ENCODE measurements around the gene TUSC2. TPM values are rescaled to one million over a fixed set of nuclear protein-coding genes. Genes with fewer than 3 reads are reported as not detected.

Gene TUSC2
- total and polyA plus RNA-seq, 2 experiments from 2014 or later: 41.6 to 71.0 TPM

- H4K20me1 ChIP-seq (replicated peaks; ENCODE audit: insufficient read depth): no peaks in the 10 kb centered on the region
- H3K4me1 Mint-ChIP-seq: peaks cover 9% of the 10 kb centered on the region; the same call in 2 of the 3 replicates
- ATAC-seq: peak; percentile 61
Measured at GRCh38 chr3:50364573-50365079, 36.6 kb upstream of the TUSC2 start.

More at GRCh38 chr3:50364573-50365079, 36.6 kb upstream of the TUSC2 start:
- Histone ChIP-seq H3K79me2 (replicated peaks; ENCODE audit: insufficient read depth) (no peaks in the 10 kb centered on the region), H3K4me1 (ENCODE audit: insufficient read depth) (no peaks in the 10 kb centered on the region), H3F3A (replicated peaks; ENCODE audit: low read depth) (0 out of 2 replicates have a peak, but pooled peaks cover 5% of the 10 kb centered on the region), H3K9me2 (ENCODE audit: insufficient read depth) (no peaks in the 10 kb centered on the region), H2AFZ (peak overlapping the region; percentile 76), H3K36me3 (ENCODE audit: insufficient read depth) (no peaks in the 10 kb centered on the region), H3K4me3 (peak overlapping the region; percentile 78), H3K27ac (ENCODE audit: low read depth) (no peak overlapping the region), H3K27me3 (ENCODE audit: insufficient read depth) (peaks cover 11% of the 10 kb centered on the region; the same call in 1 of the 2 replicates), H3K4me2 (peak overlapping the region; percentile 81)
- peak; percentile 75 for DNase-seq (ENCODE audit: low spot score)
- Mint-ChIP-seq H3K27me3 (ENCODE audit: insufficient read depth, low read depth, poor library complexity) (peaks cover 20% of the 10 kb centered on the region), H3K9me3 (no peaks in the 10 kb centered on the region; the same call in 2 of the 3 replicates), H3K4me3 (peak overlapping the region; percentile 77), H3K27ac (no peak overlapping the region), H3K36me3 (ENCODE audit: low read depth) (no peaks in the 10 kb centered on the region)
- TF ChIP-seq CTCF (conservative IDR thresholded peaks at IDR 0.05; ENCODE audit: low read depth in 2 of 2): no peak
- TF ChIP-seq POLR2AphosphoS5 (IDR thresholded peaks at IDR 0.05; ENCODE audit: low read depth): no peak
- TF ChIP-seq ZNF331 (CRISPR knock-in tag; IDR thresholded peaks at IDR 0.05; ENCODE audit: low read depth): no peak
- no peak for TF ChIP-seq ZNF114 (CRISPR knock-in tag; IDR thresholded peaks at IDR 0.05)
- TF ChIP-seq EZH2 (IDR thresholded peaks at IDR 0.05; ENCODE audit: low read depth, unreplicated experiment): no peak
- TF ChIP-seq ETS1 (IDR thresholded peaks at IDR 0.05): no peak
- TF ChIP-seq ZNF462 (CRISPR knock-in tag; IDR thresholded peaks at IDR 0.05): no peak
- no peak for TF ChIP-seq CREB1 (CRISPR knock-in tag; IDR thresholded peaks at IDR 0.05; ENCODE audit: low read depth)
- TF ChIP-seq JUNB (IDR thresholded peaks at IDR 0.05; ENCODE audit: unreplicated experiment): no peak
- TF ChIP-seq REST (IDR thresholded peaks at IDR 0.05; ENCODE audit: unreplicated experiment): no peak
- no peak for TF ChIP-seq EZH2phosphoT487 (IDR thresholded peaks at IDR 0.05; ENCODE audit: unreplicated experiment)
- no peak for TF ChIP-seq NANOG (IDR thresholded peaks at IDR 0.05; ENCODE audit: borderline replicate concordance)
- no peak for TF ChIP-seq STAT1 (IDR thresholded peaks at IDR 0.05; ENCODE audit: unreplicated experiment)

Data from GM23338 (cell line).